ENCODE results near the gene RNF144B. TPM values are rescaled to one million over a fixed set of nuclear protein-coding genes. Genes with fewer than 3 reads are reported as not detected.

RNF144B gene
- 12.6 and 13.5 TPM in 2 replicates for total RNA-seq

DNA sequence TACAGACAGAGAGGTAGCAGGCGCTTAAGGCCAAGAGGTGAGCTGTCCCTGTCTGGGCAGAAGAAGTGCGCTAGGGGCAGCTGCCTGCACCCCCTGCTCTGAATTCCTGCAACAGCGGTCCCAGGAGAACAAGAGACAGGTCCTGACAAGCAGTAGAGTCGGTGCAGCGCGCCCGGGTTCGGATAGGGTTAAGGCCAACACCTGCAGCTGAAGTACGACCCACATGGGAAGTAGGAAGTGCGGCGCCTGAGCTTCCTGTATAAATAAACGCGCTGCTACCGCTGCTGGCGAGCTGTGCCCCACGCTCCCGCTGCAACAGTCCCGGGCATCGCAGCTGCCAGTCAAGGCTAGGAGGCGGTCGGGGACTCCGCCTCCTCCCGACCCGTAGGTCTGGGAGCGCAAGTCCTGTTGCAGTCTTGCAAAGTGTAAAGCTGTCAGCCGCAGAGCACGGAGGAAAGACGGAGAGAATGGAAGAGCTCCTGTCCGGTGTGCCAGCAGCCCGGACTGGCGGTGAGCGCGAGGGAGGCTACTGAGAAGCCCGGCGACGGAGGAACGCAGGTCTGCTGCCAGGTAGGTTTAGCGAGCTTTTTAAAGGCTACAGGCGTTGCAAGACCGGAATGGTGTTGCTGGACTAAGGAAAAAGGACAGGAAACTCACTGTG, at the start of gene RNF144B:
Gene RNF144B (plus strand): TSS at position 290 of the 661 bp plus-strand sequence. CDS start 12,185 bp downstream, outside the sequence.
- Mint-ChIP-seq H3K27me3 (no peaks in the 10 kb centered on the region), H3K4me1 (peaks cover 48% of the 10 kb centered on the region), H3K36me3 (ENCODE audit: low read depth) (peaks cover 9% of the 10 kb centered on the region), H3K9me3 (no peaks in the 10 kb centered on the region), H3K4me3 (peak within 1 kb of the TSS; percentile 95), H3K27ac (peak within 1 kb of the TSS; percentile 80)
- ATAC-seq (ENCODE audit: low read depth) (peak; percentile 94), DNase-seq (peak; percentile 64)
- CTCF ChIA-PET, result interaction anchor here (0.7 to 2.2 kb wide), 10 partner anchors 12 to 116 kb away, joined by 3 to 13 read pairs (median 3); no protein-coding TSS in a partner anchor
- intact Hi-C loops (cut with micrococcal nuclease), result loop anchor here (1.0 to 5.0 kb wide), 11 partner anchors 14 to 785 kb away; partner anchors contain the start of genes DEK, FAM8A1, KDM1B and KIF13A
- POLR2A ChIA-PET, result interaction anchor here (0.7 to 4.3 kb wide), 14 partner anchors 13 to 680 kb away, joined by 3 to 49 read pairs (median 4); partner anchors contain the start of gene NUP153
- no peak for TF ChIP-seq CTCF (IDR thresholded peaks at IDR 0.05)

DNA sequence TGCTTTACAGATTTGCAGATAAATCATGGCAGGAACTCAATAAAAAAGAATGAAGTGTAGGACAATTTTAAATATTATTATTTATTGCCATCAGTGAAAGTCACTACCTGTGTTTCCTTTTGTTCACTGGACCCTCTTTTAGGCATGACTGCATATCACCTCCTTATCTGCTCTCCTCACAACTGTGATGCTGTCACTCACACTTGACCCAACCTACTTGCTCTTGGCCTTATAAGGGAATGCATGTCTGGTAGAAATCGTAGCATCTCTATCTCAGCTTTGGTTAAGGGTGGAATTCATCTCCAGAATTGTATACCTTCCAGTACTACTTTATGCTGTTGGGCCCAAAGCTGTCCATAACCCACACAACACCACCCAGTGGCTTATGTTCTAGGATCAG, 47.6 kb upstream of the RNF144B start:
- intact Hi-C loops (cut with micrococcal nuclease), result loop anchor here (10.0 kb wide), 1 partner anchor 635 kb away; the partner anchor contains the start of gene NUP153

DNA sequence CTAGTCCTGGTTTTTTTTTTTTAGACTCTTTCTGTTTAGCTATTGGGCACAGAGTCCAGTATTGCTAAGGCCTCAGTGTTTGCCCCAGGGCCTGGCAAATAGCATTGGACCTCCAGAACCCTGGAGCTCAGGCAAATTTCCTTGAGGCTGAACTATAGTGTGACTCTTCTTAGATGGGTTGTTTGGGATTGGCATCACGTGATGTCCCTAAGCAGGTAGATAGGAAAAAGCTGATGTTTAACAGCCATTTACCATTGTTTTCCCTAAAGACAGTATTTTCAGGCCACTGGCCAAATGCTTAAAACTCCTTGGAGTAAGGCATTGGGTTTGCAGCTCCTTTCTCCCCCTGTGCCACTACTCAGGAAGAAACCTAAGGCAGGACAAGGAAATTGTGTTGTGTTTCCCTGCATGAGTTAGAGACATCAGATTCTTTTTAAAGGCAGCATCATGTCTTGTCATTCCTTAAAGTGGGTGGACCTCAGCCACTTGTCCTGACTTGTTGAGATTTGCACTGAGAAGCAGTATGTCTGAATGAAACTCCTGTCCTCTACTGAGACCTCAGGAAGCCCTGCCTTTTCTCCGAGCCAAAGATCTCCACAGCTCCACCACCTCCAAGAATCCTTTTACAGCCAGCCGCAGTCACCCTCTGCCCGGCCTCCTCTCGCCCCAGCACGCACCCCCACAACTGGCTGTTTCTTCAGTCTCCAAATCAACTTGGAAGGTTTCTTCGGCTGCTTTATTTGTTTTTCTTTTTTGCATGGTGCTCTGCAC, 46.2 kb upstream of the RNF144B start:
- Mint-ChIP-seq H3K27me3 (no peaks in the 10 kb centered on the region), H3K4me1 (peaks cover 34% of the 10 kb centered on the region), H3K4me3 (no peak overlapping the region), H3K9me3 (no peaks in the 10 kb centered on the region), H3K36me3 (ENCODE audit: low read depth) (no peaks in the 10 kb centered on the region), H3K27ac (no peak overlapping the region)
- no peak for DNase-seq
- intact Hi-C loops (cut with micrococcal nuclease), result no loop called here
- ChIA-PET CTCF (no interaction called here), POLR2A (interaction anchor here (0.7 kb wide), 1 partner anchor 14 kb away, joined by 3 read pairs; no protein-coding TSS in a partner anchor)
- no peak for TF ChIP-seq CTCF (IDR thresholded peaks at IDR 0.05)
- no peak for ATAC-seq (ENCODE audit: low read depth)

More for the DNA sequence above, 47.6 kb upstream of the RNF144B start:
- no peak for TF ChIP-seq CTCF (IDR thresholded peaks at IDR 0.05)
- Mint-ChIP-seq H3K4me3 (no peak overlapping the region), H3K27ac (no peak overlapping the region), H3K4me1 (peaks cover 34% of the 10 kb centered on the region), H3K36me3 (ENCODE audit: low read depth) (no peaks in the 10 kb centered on the region), H3K9me3 (no peaks in the 10 kb centered on the region), H3K27me3 (no peaks in the 10 kb centered on the region)
- POLR2A ChIA-PET, result no interaction called here
- ATAC-seq (ENCODE audit: low read depth) (no peak), DNase-seq (no peak)
- CTCF ChIA-PET, result no interaction called here

- Mint-ChIP-seq H3K4me3 (no peak overlapping the region), H3K27me3 (no peaks in the 10 kb centered on the region), H3K4me1 (peaks cover 26% of the 10 kb centered on the region), H3K9me3 (no peaks in the 10 kb centered on the region), H3K27ac (peak overlapping the region; percentile 66), H3K36me3 (ENCODE audit: low read depth) (no peaks in the 10 kb centered on the region)
- intact Hi-C loops (cut with micrococcal nuclease), result no loop called here
- TF ChIP-seq CTCF (IDR thresholded peaks at IDR 0.05), result no peak
- DNase-seq (no peak), ATAC-seq (ENCODE audit: low read depth) (no peak)
- POLR2A ChIA-PET, result interaction anchor here (0.6 to 1.9 kb wide), 4 partner anchors 9 to 1580 kb away, joined by 3 to 13 read pairs (median 6); no protein-coding TSS in a partner anchor
- CTCF ChIA-PET, result no interaction called here
Measured at GRCh38 chr6:18342223-18342622, 44.9 kb upstream of the RNF144B start.

DNA sequence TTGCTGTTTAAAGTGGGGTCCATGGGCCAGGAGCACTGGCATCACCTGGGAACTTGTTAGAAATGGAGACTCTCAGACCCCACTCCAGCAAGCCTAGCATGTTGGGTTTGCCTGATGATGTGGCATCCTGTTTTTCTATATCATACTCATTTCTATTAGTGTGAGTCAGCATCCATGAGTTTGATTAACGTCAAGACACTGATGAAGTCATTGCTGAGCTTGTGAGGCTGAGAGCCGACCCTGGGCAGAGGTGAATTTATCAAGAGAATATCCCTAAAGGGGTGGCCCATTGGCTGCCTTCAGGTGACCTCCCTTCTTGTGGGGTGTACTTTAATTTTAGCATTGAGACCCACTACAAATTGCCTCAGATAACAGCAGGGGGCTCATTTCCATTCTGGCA, 43.4 kb upstream of the RNF144B start:
- ATAC-seq (ENCODE audit: low read depth) (peak; percentile 54), DNase-seq (no peak)
- no peaks in the 10 kb centered on the region for H3K36me3 Mint-ChIP-seq (ENCODE audit: low read depth)
- CTCF ChIA-PET, result no interaction called here
- no peak overlapping the region for H3K4me3 Mint-ChIP-seq
- H3K4me1 Mint-ChIP-seq, result peaks cover 17% of the 10 kb centered on the region
- POLR2A ChIA-PET, result interaction anchor here (1.0 to 1.9 kb wide), 3 partner anchors 10 to 16 kb away, joined by 3 to 13 read pairs (median 12); no protein-coding TSS in a partner anchor
- no peak for TF ChIP-seq CTCF (IDR thresholded peaks at IDR 0.05)
- no peaks in the 10 kb centered on the region for H3K9me3 Mint-ChIP-seq
- intact Hi-C loops (cut with micrococcal nuclease), result no loop called here
- H3K27ac Mint-ChIP-seq, result peak overlapping the region; percentile 50
- H3K27me3 Mint-ChIP-seq, result no peaks in the 10 kb centered on the region

Measured in activated B cell treated with CpG ODN at 0.5 μM for 24 hours (primary cell).